Gastroesophageal sphincter (tissue), 4 donors: ENCODE data around the gene PTPRC. TPM values are rescaled to one million over a fixed set of nuclear protein-coding genes. Genes with fewer than 3 reads are reported as not detected.
"Not testable (repeated sequence)": the region's sequence is repeated elsewhere in the genome, so short reads cannot be mapped to it uniquely, and the experiment has no call there.

Experiments
- ATAC-seq: fragments of 150-250 bp; one replicate; pipeline ENCODE4 v1.9.1; 2016; ENCODE audit warnings: mild to moderate bottlenecking, moderate library complexity
- H3K27ac ChIP-seq, 4 donors: fragments of 200-600 bp; sonication (generic) in 3 of 4; 1 replicate in 3 of 4; 2 replicates in 1 of 4; pipeline ENCODE4 v1.5.1; 2016 to 2019
- H3K27me3 ChIP-seq: fragments of 200-600 bp; sonication (generic); one replicate; pipeline ENCODE4 v1.5.1; 2019
- H3K36me3 ChIP-seq, 2 donors: fragments of 200-600 bp; sonication (generic); one replicate each; pipeline ENCODE4 v1.5.1; 2019; ENCODE audit warnings: control low read depth in 1 of 2
- H3K4me1 ChIP-seq, 3 donors: fragments of 200-600 bp; sonication (generic); 1 replicate in 2 of 3; 2 replicates in 1 of 3; pipeline ENCODE4 v1.5.1; 2016 to 2019; ENCODE audit warnings: control low read depth in 2 of 3
- H3K4me3 ChIP-seq, 2 donors: fragments of 200-600 bp; sonication (generic); one replicate each; pipeline ENCODE4 v1.5.1; 2019; ENCODE audit warnings: mild to moderate bottlenecking in 1 of 2, moderate library complexity in 1 of 2
- H3K9me3 ChIP-seq, 3 donors: fragments of 200-600 bp; sonication (generic); one replicate each; pipeline ENCODE4 v1.5.1; 2017 to 2019; ENCODE audit warnings: control low read depth in 2 of 3
- EP300 ChIP-seq: sonication (generic); formaldehyde crosslinking; IDR thresholded peaks from one replicate; pipeline ENCODE4 v1.6.1; 2017; ENCODE audit warnings: antibody characterized with exemption, mild to moderate bottlenecking
- POLR2A ChIP-seq, 2 donors: fragments of 450-650 bp; IDR thresholded peaks; one replicate each; pipeline ENCODE4 v1.6.1; 2017; ENCODE audit warnings: antibody characterized with exemption in 2 of 2, mild to moderate bottlenecking in 2 of 2, moderate library complexity in 1 of 2
- POLR2AphosphoS5 ChIP-seq: sonication (generic); formaldehyde crosslinking; IDR thresholded peaks from one replicate; pipeline ENCODE4 v1.6.1; 2017; ENCODE audit warnings: antibody characterized with exemption
- WGBS, 2 donors: methylation state at CpG; one replicate each; pipeline ENCODE4 v1.1.5; 2018; ENCODE audit warnings: low coverage in 1 of 2; 5-methylcytosine and 5-hydroxymethylcytosine counted together
- total RNA-seq, 4 donors: library from RNA; depleted of rRNA; stranded (reverse); fragments of >200 nt; gene quantifications; one replicate each; pipeline ENCODE4 v1.1.0, GENCODE V29; 2016
- TF ChIP-seq, protein P1 (sequence below), 4 experiments: fragments of 200-600 bp in 2 of 4; fragments of 450-650 bp in 2 of 4; sonication (generic) in 1 of 4; IDR thresholded peaks; one replicate each; pipeline ENCODE4 v1.5.1; 2017 to 2019; ENCODE audit warnings: antibody characterized with exemption in 4 of 4, mild to moderate bottlenecking in 2 of 4, moderate library complexity in 2 of 4

The PTPRC gene
- total RNA-seq, 4 donors from 2014 or later, result 5.0 to 31.9 (median 12.9) TPM

DNA sequence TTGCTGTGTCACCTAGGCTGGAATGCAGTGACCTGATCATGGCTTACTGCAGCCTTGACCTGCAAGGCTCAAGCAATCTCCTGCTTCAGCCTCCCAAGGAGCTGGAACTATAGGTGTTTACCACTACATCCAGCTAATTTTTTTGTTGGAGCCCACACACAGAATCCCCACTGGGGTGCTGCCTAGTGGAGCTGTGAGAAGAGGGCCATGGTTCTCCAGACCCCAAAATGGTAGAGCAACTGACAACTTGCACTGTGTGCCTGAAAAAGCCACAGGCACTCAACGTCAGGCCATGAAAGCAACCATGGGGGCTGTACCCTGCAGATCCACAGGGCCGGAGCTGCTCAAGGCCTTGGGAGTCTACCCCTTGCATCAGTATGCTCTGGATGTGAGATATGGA is 39.1 kb upstream of the PTPRC start:
- Histone ChIP-seq H3K36me3 (no peaks in the 10 kb centered on the region), H3K4me1 (no peaks in the 10 kb centered on the region), H3K27ac (no peak overlapping the region), H3K9me3 (no peaks in the 10 kb centered on the region), H3K4me3 (no peak overlapping the region), H3K27me3 (no peaks in the 10 kb centered on the region)
- ATAC-seq, result no peak
- TF ChIP-seq POLR2A (IDR thresholded peaks at IDR 0.05), result no peak
- no peak for TF ChIP-seq EP300
- TF ChIP-seq, protein P1, sequence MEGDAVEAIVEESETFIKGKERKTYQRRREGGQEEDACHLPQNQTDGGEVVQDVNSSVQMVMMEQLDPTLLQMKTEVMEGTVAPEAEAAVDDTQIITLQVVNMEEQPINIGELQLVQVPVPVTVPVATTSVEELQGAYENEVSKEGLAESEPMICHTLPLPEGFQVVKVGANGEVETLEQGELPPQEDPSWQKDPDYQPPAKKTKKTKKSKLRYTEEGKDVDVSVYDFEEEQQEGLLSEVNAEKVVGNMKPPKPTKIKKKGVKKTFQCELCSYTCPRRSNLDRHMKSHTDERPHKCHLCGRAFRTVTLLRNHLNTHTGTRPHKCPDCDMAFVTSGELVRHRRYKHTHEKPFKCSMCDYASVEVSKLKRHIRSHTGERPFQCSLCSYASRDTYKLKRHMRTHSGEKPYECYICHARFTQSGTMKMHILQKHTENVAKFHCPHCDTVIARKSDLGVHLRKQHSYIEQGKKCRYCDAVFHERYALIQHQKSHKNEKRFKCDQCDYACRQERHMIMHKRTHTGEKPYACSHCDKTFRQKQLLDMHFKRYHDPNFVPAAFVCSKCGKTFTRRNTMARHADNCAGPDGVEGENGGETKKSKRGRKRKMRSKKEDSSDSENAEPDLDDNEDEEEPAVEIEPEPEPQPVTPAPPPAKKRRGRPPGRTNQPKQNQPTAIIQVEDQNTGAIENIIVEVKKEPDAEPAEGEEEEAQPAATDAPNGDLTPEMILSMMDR (IDR thresholded peaks at IDR 0.05), result no peak
- no peak for TF ChIP-seq POLR2AphosphoS5
- WGBS, 2 donors, result 100% methylated on average over 1 of the region's 2 CpGs; no CpG with 5 or more reads in 1 of the 2 donors

DNA sequence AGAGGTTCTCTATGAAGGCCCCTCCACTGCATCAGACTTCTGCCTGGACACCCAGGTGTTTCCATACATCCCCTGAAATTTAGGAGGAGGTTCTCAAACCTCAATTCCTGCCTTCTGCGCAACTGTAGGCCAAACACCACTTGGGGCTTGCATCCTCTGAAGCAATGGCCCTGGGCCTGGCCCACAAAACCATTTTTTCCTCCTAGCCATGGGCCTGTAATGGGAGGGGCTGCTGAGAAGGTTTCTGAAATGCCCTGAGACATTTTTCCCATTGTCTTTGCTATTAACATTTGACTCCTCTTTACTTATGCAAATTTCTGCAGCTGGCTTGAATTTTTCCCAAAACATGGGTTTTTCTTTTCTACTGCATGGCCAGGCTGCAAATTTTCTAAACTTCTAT is 37.9 kb upstream of the PTPRC start:
- Histone ChIP-seq H3K27ac (no peak overlapping the region), H3K36me3 (no peaks in the 10 kb centered on the region), H3K27me3 (no peaks in the 10 kb centered on the region), H3K4me3 (no peak overlapping the region), H3K4me1 (no peaks in the 10 kb centered on the region), H3K9me3 (no peaks in the 10 kb centered on the region)
- ATAC-seq, result no peak
- WGBS, 2 donors, result 80% methylated on average over 1 of the region's 1 CpG; no CpG with 5 or more reads in 1 of the 2 donors
- TF ChIP-seq, protein P1 (IDR thresholded peaks at IDR 0.05), result no peak
- TF ChIP-seq POLR2AphosphoS5 (no peak), EP300 (no peak), POLR2A (IDR thresholded peaks at IDR 0.05) (no peak)

DNA sequence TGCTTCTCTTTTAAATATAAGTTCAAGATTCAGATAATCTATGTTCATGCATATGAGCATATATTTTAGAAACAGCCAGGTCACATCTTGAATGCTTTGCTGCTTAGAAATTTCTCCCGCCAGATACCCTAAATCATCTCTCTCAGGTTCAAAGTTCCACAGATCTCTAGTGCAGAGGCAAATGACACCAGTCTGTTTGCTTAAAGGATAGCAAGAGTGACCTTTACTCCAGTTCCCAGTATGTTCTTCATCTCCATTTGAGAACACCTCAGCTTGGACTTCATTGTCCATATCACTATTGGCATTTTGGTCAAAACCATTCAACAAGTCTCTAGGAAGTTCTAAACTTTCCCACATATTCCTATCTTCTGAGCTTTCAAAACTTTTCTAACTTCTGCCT is 37.5 kb upstream of the PTPRC start:
- not testable (repeated sequence) for H3K27ac ChIP-seq, H3K9me3 ChIP-seq, H3K4me1 ChIP-seq, H3K36me3 ChIP-seq, H3K4me3 ChIP-seq, ATAC-seq, H3K27me3 ChIP-seq
- WGBS, 2 donors, result 88 to 89% methylated on average over 1 of the region's 1 CpG

DNA sequence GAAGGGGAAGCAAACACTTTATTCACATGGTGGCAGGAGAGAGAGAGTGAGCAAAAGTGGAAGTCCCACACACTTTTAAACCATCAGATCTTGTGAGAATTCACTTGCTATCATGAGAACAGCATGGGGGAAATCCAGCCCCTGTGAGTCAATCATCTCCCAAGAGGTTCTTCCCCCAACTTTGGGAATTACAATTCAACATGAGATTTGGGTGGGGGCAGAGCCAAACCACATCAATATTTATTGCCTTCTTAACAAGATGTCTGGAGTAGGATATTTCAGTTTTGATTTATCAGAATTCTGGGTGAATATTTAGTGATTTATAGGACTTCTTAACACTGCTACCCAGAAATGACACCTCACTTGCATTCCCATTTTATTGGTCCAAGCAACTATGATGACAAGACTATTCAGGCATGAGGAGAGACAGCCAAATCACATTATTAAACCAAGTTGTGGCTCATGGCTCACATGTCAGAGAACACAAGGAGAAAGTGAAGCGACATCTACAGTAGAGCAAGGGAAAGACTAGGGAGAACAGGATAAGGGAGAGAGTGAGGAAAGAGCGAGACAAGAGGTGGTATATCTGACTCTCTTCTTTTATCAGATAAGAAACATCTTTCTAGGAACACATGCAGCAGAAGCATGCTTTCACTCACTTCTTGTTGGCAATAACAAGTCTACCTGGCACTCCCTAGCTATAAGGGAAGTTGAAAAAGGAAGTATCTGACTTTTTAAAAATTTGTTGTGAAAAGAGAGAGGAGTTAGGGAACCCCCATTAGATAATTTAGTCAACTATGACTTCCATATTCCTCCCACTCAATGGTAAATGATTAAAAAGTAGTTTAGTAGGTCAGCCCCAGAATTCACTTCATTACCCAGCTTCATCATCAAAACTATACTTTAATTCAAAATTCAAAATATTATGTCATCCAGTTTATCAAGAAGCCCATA is 36.6 kb upstream of the PTPRC start:
- H3K4me3 ChIP-seq, result no peak overlapping the region
- no peak for ATAC-seq
- no peaks in the 10 kb centered on the region for H3K9me3 ChIP-seq
- TF ChIP-seq POLR2AphosphoS5 (no peak), EP300 (no peak), POLR2A (IDR thresholded peaks at IDR 0.05) (no peak)
- TF ChIP-seq, protein P1 (IDR thresholded peaks at IDR 0.05), result no peak
- H3K27me3 ChIP-seq, result no peaks in the 10 kb centered on the region
- no peaks in the 10 kb centered on the region for H3K4me1 ChIP-seq
- H3K36me3 ChIP-seq, result no peaks in the 10 kb centered on the region
- WGBS, 2 donors, result 92 to 100% methylated on average over 2 of the region's 2 CpGs
- H3K27ac ChIP-seq, result no peak overlapping the region

DNA sequence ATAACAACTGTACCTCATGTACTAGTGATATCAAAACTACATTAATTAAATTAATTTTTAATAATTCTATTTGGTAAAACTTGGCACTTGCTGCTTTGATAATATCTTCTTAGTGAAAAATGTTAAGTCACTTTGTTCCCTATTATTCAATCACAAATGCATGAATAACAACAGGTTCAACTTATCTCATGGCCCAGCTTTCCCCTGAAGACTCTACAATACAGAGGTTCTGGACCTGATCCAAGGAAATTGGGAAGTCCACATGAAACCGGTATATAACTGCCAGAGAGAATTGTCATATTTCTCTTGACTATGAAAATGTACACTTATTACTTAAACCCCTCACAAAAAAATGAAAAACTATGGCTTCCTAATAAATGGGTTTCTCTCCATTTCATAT is 33.9 kb upstream of the PTPRC start:
- Histone ChIP-seq H3K27me3 (no peaks in the 10 kb centered on the region), H3K36me3 (no peaks in the 10 kb centered on the region), H3K4me1 (no peaks in the 10 kb centered on the region), H3K4me3 (no peak overlapping the region), H3K27ac (no peak overlapping the region), H3K9me3 (no peaks in the 10 kb centered on the region)
- 20 to 22% methylated on average over 1 of the region's 1 CpG for WGBS, 2 donors
- no peak for ATAC-seq
- no peak for TF ChIP-seq POLR2AphosphoS5
- no peak for TF ChIP-seq EP300
- TF ChIP-seq POLR2A (IDR thresholded peaks at IDR 0.05), result no peak
- TF ChIP-seq, protein P1 (IDR thresholded peaks at IDR 0.05), result no peak
